Parathyroid adenoma (tissue), 2 donors: ENCODE data around the gene CCL15.

Source experiments
- H2AFZ ChIP-seq: fragments of 300-600 bp; sonication (generic); one replicate; pipeline ENCODE4 v1.7.0; 2017; ENCODE audit warnings: antibody characterized with exemption, mild to moderate bottlenecking
- H3K27ac ChIP-seq: fragments of 300-600 bp; sonication (generic); one replicate; pipeline ENCODE4 v1.7.0; 2017
- H3K27me3 ChIP-seq: fragments of 300-600 bp; sonication (generic); one replicate; pipeline ENCODE4 v1.7.0; 2017; ENCODE audit warnings: low read length; ENCODE audit not compliant: control insufficient read depth, insufficient read depth
- H3K36me3 ChIP-seq: fragments of 300-600 bp; sonication (generic); one replicate; pipeline ENCODE4 v1.7.0; 2017; ENCODE audit warnings: low read length; ENCODE audit not compliant: control insufficient read depth, insufficient read depth
- H3K4me1 ChIP-seq: fragments of 300-600 bp; sonication (generic); one replicate; pipeline ENCODE4 v1.7.0; 2017; ENCODE audit warnings: control low read depth
- H3K4me2 ChIP-seq: fragments of 300-600 bp; sonication (generic); one replicate; pipeline ENCODE4 v1.7.0; 2017; ENCODE audit warnings: low read length
- H3K4me3 ChIP-seq: fragments of 300-600 bp; sonication (generic); one replicate; pipeline ENCODE4 v1.7.0; 2017; ENCODE audit warnings: low read depth, low read length
- H3K79me2 ChIP-seq: fragments of 300-600 bp; sonication (generic); one replicate; pipeline ENCODE4 v1.7.0; 2017; ENCODE audit warnings: control low read depth
- H3K9ac ChIP-seq: fragments of 300-600 bp; sonication (generic); one replicate; pipeline ENCODE4 v1.7.0; 2017; ENCODE audit warnings: mild to moderate bottlenecking
- H3K9me3 ChIP-seq: fragments of 300-600 bp; sonication (generic); one replicate; pipeline ENCODE4 v1.7.0; 2017; ENCODE audit warnings: low read length; ENCODE audit not compliant: control insufficient read depth
- CTCF ChIP-seq: fragments of 300-600 bp; sonication (generic); IDR thresholded peaks from one replicate; pipeline ENCODE4 v1.7.0; 2017; ENCODE audit warnings: antibody characterized with exemption, mild to moderate bottlenecking
- donor health status: primary hyperparathyroidism.

Gene CCL15

GRCh38 chr17:36004594-36005108 is 3.3 kb upstream of the CCL15 start:
- H3K9me3 ChIP-seq, result no peaks in the 10 kb centered on the region
- H3K4me1 ChIP-seq, result no peaks in the 10 kb centered on the region
- H2AFZ ChIP-seq, result no peak overlapping the region
- H3K27me3 ChIP-seq, result no peaks in the 10 kb centered on the region
- H3K36me3 ChIP-seq, result no peaks in the 10 kb centered on the region
- no peak overlapping the region for H3K27ac ChIP-seq
- TF ChIP-seq CTCF, result no peak
- no peak overlapping the region for H3K4me2 ChIP-seq
- H3K4me3 ChIP-seq, result no peak overlapping the region
- H3K9ac ChIP-seq, result no peak overlapping the region
- H3K79me2 ChIP-seq, result no peaks in the 10 kb centered on the region

- Histone ChIP-seq H3K27me3 (no peaks in the 10 kb centered on the region), H3K79me2 (no peaks in the 10 kb centered on the region), H3K9me3 (no peaks in the 10 kb centered on the region), H3K4me2 (no peak overlapping the region), H3K4me1 (no peaks in the 10 kb centered on the region), H3K4me3 (no peak overlapping the region), H3K27ac (no peak overlapping the region), H2AFZ (no peak overlapping the region), H3K9ac (no peak overlapping the region), H3K36me3 (no peaks in the 10 kb centered on the region)
- TF ChIP-seq CTCF, result no peak
These were observed 1.3 kb upstream of the CCL15 start for GRCh38 chr17:36002631-36003030.

GRCh38 chr17:36001862-36002603 is 680 bp upstream of the CCL15 start:
- Histone ChIP-seq H3K4me1 (no peaks in the 10 kb centered on the region), H2AFZ (no peak overlapping the region), H3K27me3 (no peaks in the 10 kb centered on the region), H3K9ac (no peak overlapping the region), H3K4me2 (no peak overlapping the region), H3K27ac (no peak overlapping the region), H3K79me2 (no peaks in the 10 kb centered on the region), H3K9me3 (no peaks in the 10 kb centered on the region), H3K4me3 (no peak overlapping the region), H3K36me3 (no peaks in the 10 kb centered on the region)
- no peak for TF ChIP-seq CTCF

GRCh38 chr17:36000732-36001109 is 632 bp downstream of the CCL15 start:
- no peaks in the 10 kb centered on the region for H3K27me3 ChIP-seq
- H3K4me3 ChIP-seq, result no peak overlapping the region
- TF ChIP-seq CTCF, result no peak
- H3K9ac ChIP-seq, result no peak overlapping the region
- H3K79me2 ChIP-seq, result no peaks in the 10 kb centered on the region
- no peak overlapping the region for H3K27ac ChIP-seq
- no peak overlapping the region for H2AFZ ChIP-seq
- H3K4me1 ChIP-seq, result no peaks in the 10 kb centered on the region
- no peak overlapping the region for H3K4me2 ChIP-seq
- H3K36me3 ChIP-seq, result no peaks in the 10 kb centered on the region
- no peaks in the 10 kb centered on the region for H3K9me3 ChIP-seq

GRCh38 chr17:35998756-35999155 is 2.6 kb downstream of the CCL15 start:
- no peaks in the 10 kb centered on the region for H3K4me1 ChIP-seq
- no peaks in the 10 kb centered on the region for H3K79me2 ChIP-seq
- H3K9me3 ChIP-seq, result no peaks in the 10 kb centered on the region
- H3K4me3 ChIP-seq, result no peak overlapping the region
- no peak overlapping the region for H3K4me2 ChIP-seq
- no peak overlapping the region for H3K9ac ChIP-seq
- H3K27me3 ChIP-seq, result no peaks in the 10 kb centered on the region
- no peak overlapping the region for H3K27ac ChIP-seq
- no peaks in the 10 kb centered on the region for H3K36me3 ChIP-seq
- H2AFZ ChIP-seq, result no peak overlapping the region
- no peak for TF ChIP-seq CTCF
